GM19452 (cell line): Measurements from ENCODE around the gene ICE1.
"Not testable (repeated sequence)": the region's sequence is repeated elsewhere in the genome, so short reads cannot be mapped to it uniquely, and the experiment has no call there.

Experiments used
- ATAC-seq: cut with Tn5 transposase; IDR thresholded peaks from one replicate; pipeline ENCODE4 v1.9.1; 2021; ENCODE audit not compliant: unreplicated experiment

The ICE1 gene

GRCh38 chr5:5432020-5432707 lies 9.7 kb downstream of the ICE1 start:
- no peak for ATAC-seq

GRCh38 chr5:5436203-5436760 lies 13.8 kb downstream of the ICE1 start:
- ATAC-seq: no peak

- ATAC-seq: peak; percentile 51
These were observed 15.0 kb downstream of the ICE1 start for GRCh38 chr5:5437227-5438172.

GRCh38 chr5:5451863-5452262 lies 29.4 kb downstream of the ICE1 start:
- no peak for ATAC-seq

GRCh38 chr5:5453131-5453530 lies 30.7 kb downstream of the ICE1 start:
- no peak for ATAC-seq

GRCh38 chr5:5454391-5454790 lies 31.9 kb downstream of the ICE1 start:
- ATAC-seq: no peak

GRCh38 chr5:5456858-5457257 lies 34.4 kb downstream of the ICE1 start:
- no peak for ATAC-seq

GRCh38 chr5:5460311-5460710 lies 37.8 kb downstream of the ICE1 start:
- no peak for ATAC-seq

- ATAC-seq: no peak
These were observed 38.5 kb downstream of the ICE1 start for GRCh38 chr5:5461012-5461411.

- no peak for ATAC-seq
These were observed 41.7 kb downstream of the ICE1 start for GRCh38 chr5:5464036-5464715.

- ATAC-seq: no peak
These were observed 43.8 kb downstream of the ICE1 start for GRCh38 chr5:5466227-5466626.

GRCh38 chr5:5467737-5468136 lies 45.3 kb downstream of the ICE1 start:
- ATAC-seq: no peak

GRCh38 chr5:5470933-5471332 lies 48.5 kb downstream of the ICE1 start:
- ATAC-seq: no peak

GRCh38 chr5:5473226-5473625 lies 50.7 kb downstream of the ICE1 start:
- no peak for ATAC-seq

GRCh38 chr5:5474961-5475360 lies 52.5 kb downstream of the ICE1 start:
- ATAC-seq: no peak

- no peak for ATAC-seq
These were observed 53.5 kb downstream of the ICE1 start for GRCh38 chr5:5475975-5476374.

- ATAC-seq: not testable (repeated sequence)
These were observed 57.1 kb downstream of the ICE1 start for GRCh38 chr5:5479578-5479977.

- no peak for ATAC-seq
These were observed 58.1 kb downstream of the ICE1 start for GRCh38 chr5:5480481-5481111.

- peak; percentile 67 for ATAC-seq
These were observed 58.7 kb downstream of the ICE1 start for GRCh38 chr5:5481206-5481605.

- no peak for ATAC-seq
These were observed 59.2 kb downstream of the ICE1 start for GRCh38 chr5:5481633-5482032.

GRCh38 chr5:5483350-5483749 lies 60.9 kb downstream of the ICE1 start:
- no peak for ATAC-seq
